ENCODE measurements around the gene ZFPM1. TPM values are rescaled to one million over a fixed set of nuclear protein-coding genes. Genes with fewer than 3 reads are reported as not detected.
"Not testable (repeated sequence)": the region's sequence is repeated elsewhere in the genome, so short reads cannot be mapped to it uniquely, and the experiment has no call there.

Gene ZFPM1
- total and polyA plus RNA-seq, 12 donors = 0.37 to 23.8 (median 3.5) TPM

DNA sequence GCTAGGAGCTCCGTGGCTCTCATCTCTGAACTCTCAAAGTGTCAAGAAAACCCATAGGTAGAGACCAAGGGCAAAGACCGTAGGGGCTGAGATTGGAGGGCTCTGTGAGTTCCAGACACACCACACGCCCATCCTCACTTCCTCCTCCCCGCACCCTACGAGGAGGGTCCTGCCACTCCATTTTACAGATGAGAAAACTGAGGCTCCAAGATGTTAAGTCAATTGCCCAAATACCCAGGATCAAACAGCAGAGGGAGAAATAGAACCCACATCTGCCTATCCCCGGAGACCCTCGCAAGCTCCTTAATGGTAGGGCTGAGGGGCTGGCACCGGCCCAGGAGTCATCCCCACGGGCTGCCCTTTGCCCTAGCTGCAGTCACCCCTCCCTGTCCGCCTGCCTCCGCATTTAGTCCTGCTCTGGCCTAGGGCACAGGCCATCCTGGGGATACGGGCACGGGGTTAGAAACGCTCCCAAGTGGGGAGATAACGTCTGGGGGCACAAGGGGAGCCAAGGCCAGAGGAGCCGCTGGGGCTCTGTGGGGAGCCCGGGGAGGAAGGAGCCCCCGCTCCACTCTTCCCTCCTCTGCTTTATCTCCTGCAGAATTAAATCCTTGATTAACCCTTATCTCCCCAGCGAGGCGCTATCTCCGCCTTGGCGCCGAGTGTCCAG is 63.0 kb downstream of the ZFPM1 start:
- 67 to 79% (median 76%) methylated on average over 18 to 23 of the region's 23 CpGs for WGBS, 4 donors
- no peaks in the 10 kb centered on the region for H3K9me3 ChIP-seq (replicated peaks in 1 of 3)
- H3K36me3 ChIP-seq (replicated peaks in 1 of 2) = no peaks in the 10 kb centered on the region
- no peak overlapping the region for H3K4me3 ChIP-seq
- TF ChIP-seq, protein P1, sequence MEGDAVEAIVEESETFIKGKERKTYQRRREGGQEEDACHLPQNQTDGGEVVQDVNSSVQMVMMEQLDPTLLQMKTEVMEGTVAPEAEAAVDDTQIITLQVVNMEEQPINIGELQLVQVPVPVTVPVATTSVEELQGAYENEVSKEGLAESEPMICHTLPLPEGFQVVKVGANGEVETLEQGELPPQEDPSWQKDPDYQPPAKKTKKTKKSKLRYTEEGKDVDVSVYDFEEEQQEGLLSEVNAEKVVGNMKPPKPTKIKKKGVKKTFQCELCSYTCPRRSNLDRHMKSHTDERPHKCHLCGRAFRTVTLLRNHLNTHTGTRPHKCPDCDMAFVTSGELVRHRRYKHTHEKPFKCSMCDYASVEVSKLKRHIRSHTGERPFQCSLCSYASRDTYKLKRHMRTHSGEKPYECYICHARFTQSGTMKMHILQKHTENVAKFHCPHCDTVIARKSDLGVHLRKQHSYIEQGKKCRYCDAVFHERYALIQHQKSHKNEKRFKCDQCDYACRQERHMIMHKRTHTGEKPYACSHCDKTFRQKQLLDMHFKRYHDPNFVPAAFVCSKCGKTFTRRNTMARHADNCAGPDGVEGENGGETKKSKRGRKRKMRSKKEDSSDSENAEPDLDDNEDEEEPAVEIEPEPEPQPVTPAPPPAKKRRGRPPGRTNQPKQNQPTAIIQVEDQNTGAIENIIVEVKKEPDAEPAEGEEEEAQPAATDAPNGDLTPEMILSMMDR (IDR thresholded peaks at IDR 0.05) = no peak
- TF ChIP-seq POLR2A (IDR thresholded peaks at IDR 0.05) = no peak
- no peak overlapping the region for H3K27ac ChIP-seq
- no peaks in the 10 kb centered on the region for H3K27me3 ChIP-seq
- no peak for DNase-seq
- intact Hi-C loops (cut with DNase I) = no loop called here
- no peaks in the 10 kb centered on the region for H3K4me1 ChIP-seq (replicated peaks in 1 of 2)

DNA sequence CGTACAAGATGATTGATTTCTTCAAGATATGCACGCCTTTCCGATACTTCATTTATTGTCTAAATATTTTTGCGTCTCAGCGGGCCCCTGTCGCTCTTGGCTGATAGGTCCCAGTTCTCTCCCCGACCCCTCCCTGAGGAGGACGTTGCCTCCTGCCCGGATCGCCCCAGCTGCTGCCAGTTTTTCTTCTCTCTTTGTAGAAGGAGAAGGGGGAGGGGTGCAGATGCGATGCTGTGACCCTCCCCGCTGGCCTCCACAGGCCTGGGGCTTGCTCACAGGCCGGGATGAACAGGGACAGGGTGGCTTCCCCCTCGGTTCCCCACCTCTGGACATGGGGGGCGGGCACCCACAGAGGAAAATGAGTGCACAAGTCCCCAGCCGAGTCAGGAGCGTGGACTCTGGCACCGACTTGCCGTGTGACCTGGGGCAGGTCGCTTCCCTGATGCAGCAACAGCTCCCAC is 63.6 kb downstream of the ZFPM1 start:
- no peaks in the 10 kb centered on the region for H3K9me3 ChIP-seq (replicated peaks in 1 of 3)
- no peaks in the 10 kb centered on the region for H3K36me3 ChIP-seq (replicated peaks in 1 of 2)
- intact Hi-C loops (cut with DNase I) = no loop called here
- no peak overlapping the region for H3K27ac ChIP-seq
- H3K27me3 ChIP-seq = no peaks in the 10 kb centered on the region
- no peak overlapping the region for H3K4me3 ChIP-seq
- no peak for DNase-seq
- no peak for TF ChIP-seq POLR2A (IDR thresholded peaks at IDR 0.05)
- TF ChIP-seq, protein P1 (IDR thresholded peaks at IDR 0.05) = no peak
- no peaks in the 10 kb centered on the region for H3K4me1 ChIP-seq (replicated peaks in 1 of 2)
- WGBS, 4 donors = 64 to 81% (median 74%) methylated on average over 16 to 20 of the region's 20 CpGs

DNA sequence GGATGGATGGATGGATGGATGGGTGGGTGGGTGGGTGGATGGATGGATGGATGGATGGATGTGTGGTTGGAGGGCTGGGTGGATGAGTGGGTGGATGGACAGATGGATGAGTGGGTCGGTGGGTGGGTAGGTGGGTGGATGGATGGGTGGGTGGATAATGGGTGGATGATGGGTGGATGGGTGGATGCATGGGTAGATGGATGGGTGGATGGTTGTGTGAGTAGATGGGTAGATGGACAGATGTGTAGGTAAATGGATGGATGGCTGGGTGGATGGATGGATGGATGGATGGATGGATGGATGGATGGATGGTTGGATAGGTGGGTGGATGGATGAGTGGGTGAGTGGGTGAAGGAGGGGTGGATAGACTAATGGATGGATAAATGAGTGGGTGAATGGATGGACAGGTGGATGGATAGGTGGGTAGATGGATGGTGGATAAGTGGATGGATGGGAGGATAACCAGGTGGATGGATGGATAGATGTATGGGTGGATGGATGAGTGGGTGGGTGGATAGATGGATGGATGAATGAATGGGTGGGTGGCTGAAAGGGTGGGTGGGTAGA is 64.2 kb downstream of the ZFPM1 start:
- H3K4me1 ChIP-seq (replicated peaks in 1 of 2); H3K27me3 ChIP-seq; intact Hi-C loops (cut with DNase I); H3K9me3 ChIP-seq (replicated peaks in 1 of 3); H3K27ac ChIP-seq; H3K36me3 ChIP-seq (replicated peaks in 1 of 2); H3K4me3 ChIP-seq; DNase-seq: not testable (repeated sequence)
- WGBS, 4 donors = 88 to 100% (median 98%) methylated on average over 1 of the region's 1 CpG

DNA sequence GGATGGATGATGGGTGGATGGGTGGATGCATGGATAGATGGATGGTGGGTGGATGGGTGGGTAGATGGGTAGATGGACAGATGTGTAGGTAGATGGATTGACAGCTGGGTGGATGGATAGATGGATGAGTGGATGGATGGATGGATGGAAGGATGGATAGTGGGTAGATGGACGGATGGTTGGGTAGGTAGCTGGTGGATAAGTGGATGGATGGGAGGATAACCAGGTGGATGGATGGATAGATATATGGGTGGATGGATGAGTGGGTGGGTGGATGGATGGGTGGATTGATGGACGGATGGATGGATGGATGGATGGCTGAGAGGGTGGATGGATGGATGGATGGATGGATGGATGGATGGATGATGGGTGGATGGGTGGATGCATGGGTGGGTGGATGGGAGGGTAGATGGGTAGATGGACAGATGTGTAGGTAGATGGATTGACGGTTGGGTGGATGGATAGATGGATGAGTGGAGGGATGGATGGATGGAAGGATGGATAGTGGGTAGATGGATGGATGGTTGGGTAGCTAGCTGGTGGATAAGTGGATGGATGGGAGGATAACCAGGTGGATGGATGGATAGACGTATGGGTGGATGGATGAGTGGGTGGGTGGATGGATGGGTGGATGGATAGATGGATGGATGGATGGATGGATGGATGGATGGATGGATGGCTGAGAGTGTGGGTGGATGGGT is 65.5 kb downstream of the ZFPM1 start:
- H3K27ac ChIP-seq; H3K4me1 ChIP-seq (replicated peaks in 1 of 2); H3K36me3 ChIP-seq (replicated peaks in 1 of 2); H3K27me3 ChIP-seq; H3K4me3 ChIP-seq; intact Hi-C loops (cut with DNase I); DNase-seq; H3K9me3 ChIP-seq (replicated peaks in 1 of 3): not testable (repeated sequence)
- WGBS, 4 donors = 76 to 97% (median 91%) methylated on average over 4 of the region's 4 CpGs

DNA sequence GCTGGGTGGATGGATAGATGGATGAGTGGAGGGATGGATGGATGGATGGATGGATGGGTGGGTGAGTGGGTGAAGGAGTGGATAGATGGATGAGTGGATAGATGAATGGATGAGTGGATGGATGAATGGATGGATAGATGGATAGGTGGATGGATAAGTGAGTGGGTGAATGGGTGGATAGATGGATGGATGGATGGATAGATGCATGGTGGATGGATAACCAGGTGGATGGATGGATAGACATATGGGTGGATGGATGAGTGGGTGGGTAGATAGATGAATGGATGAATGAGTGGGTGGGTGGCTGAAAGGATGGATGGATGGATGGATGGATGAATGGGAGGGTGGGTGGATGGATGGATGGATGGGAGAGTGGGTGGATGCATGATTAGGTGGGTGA is 66.2 kb downstream of the ZFPM1 start:
- no peak for TF ChIP-seq POLR2A (IDR thresholded peaks at IDR 0.05)
- TF ChIP-seq, protein P1 (IDR thresholded peaks at IDR 0.05) = no peak
- Histone ChIP-seq H3K27me3 (no peaks in the 10 kb centered on the region), H3K4me3 (no peak overlapping the region), H3K4me1 (replicated peaks in 1 of 2) (no peaks in the 10 kb centered on the region), H3K27ac (no peak overlapping the region), H3K36me3 (replicated peaks in 1 of 2) (no peaks in the 10 kb centered on the region), H3K9me3 (replicated peaks in 1 of 3) (no peaks in the 10 kb centered on the region)
- DNase-seq = no peak
- intact Hi-C loops (cut with DNase I) = no loop called here
